Stimulated activated naive B cell treated with anti-CD40 and anti-IgM and Interleukin-4, amounts not matched to agents 10 μg/mL and 1 μg/mL and 100 μg/mL, for 72 hours (primary cell): ENCODE data around the gene OTUD1.

Experiments
- ATAC-seq, 2 donors: fragments of 150-1000 bp; cut with Tn5 transposase; replicated peaks; 2 replicates each; pipeline ENCODE4 v1.10.0; 2021; ENCODE audit warnings: moderate library complexity in 1 of 2
- DNase-seq: peaks from one replicate; pipeline ENCODE4 v3.0.0; 2021
- H3K27ac Mint-ChIP-seq: one replicate; pipeline ENCODE4 v1.8.0; 2022; ENCODE audit warnings: mild to moderate bottlenecking, mixed read lengths
- H3K27me3 Mint-ChIP-seq, 2 donors: one replicate each; pipeline ENCODE4 v1.8.0; 2022; ENCODE audit warnings: mixed read lengths in 2 of 2
- H3K36me3 Mint-ChIP-seq, 2 donors: one replicate each; pipeline ENCODE4 v1.8.0; 2022; ENCODE audit warnings: mixed read lengths in 2 of 2, mild to moderate bottlenecking in 1 of 2
- H3K4me1 Mint-ChIP-seq, 2 donors: one replicate each; pipeline ENCODE4 v1.8.0; 2022; ENCODE audit warnings: mixed read lengths in 2 of 2, mild to moderate bottlenecking in 1 of 2
- H3K4me3 Mint-ChIP-seq, 2 donors: one replicate each; pipeline ENCODE4 v1.8.0; 2022; ENCODE audit warnings: mild to moderate bottlenecking in 2 of 2, mixed read lengths in 2 of 2, moderate library complexity in 1 of 2
- H3K9me3 Mint-ChIP-seq, 2 donors: one replicate each; pipeline ENCODE4 v1.8.0; 2022; ENCODE audit warnings: mixed read lengths in 2 of 2, mild to moderate bottlenecking in 1 of 2

The OTUD1 gene

GRCh38 chr10:23412223-23412622, 26.7 kb upstream of the OTUD1 start:
- Mint-ChIP-seq H3K4me3 (peak overlapping the region in 1 of 2 donors; percentile 54), H3K4me1 (peaks cover 16 to 40% of the 10 kb centered on the region in 2 donors), H3K36me3 (peaks cover 0 to 4% of the 10 kb centered on the region in 2 donors), H3K27me3 (no peaks in the 10 kb centered on the region), H3K27ac (peak overlapping the region; percentile 91), H3K9me3 (no peaks in the 10 kb centered on the region)
- peak; percentile 57 to 66 for ATAC-seq
- DNase-seq = no peak

GRCh38 chr10:23413629-23414089, 25.2 kb upstream of the OTUD1 start:
- peak overlapping the region; percentile 9 to 33 for H3K4me3 Mint-ChIP-seq
- ATAC-seq = peak; percentile 89 to 90

GRCh38 chr10:23414658-23415057, 24.2 kb upstream of the OTUD1 start:
- ATAC-seq = no peak
- no peaks in the 10 kb centered on the region for H3K9me3 Mint-ChIP-seq
- no peak for DNase-seq
- peaks cover 16 to 40% of the 10 kb centered on the region in 2 donors for H3K4me1 Mint-ChIP-seq
- H3K27ac Mint-ChIP-seq = peak overlapping the region; percentile 49
- H3K4me3 Mint-ChIP-seq = peak overlapping the region in 1 of 2 donors; percentile 7
- peaks cover 0 to 4% of the 10 kb centered on the region in 2 donors for H3K36me3 Mint-ChIP-seq
- no peaks in the 10 kb centered on the region for H3K27me3 Mint-ChIP-seq

More at GRCh38 chr10:23413629-23414089, 25.2 kb upstream of the OTUD1 start:
- no peak for DNase-seq
- Mint-ChIP-seq H3K4me1 (peaks cover 16 to 40% of the 10 kb centered on the region in 2 donors), H3K9me3 (no peaks in the 10 kb centered on the region), H3K36me3 (peaks cover 0 to 4% of the 10 kb centered on the region in 2 donors), H3K27me3 (no peaks in the 10 kb centered on the region), H3K27ac (peak overlapping the region; percentile 42)

DNA sequence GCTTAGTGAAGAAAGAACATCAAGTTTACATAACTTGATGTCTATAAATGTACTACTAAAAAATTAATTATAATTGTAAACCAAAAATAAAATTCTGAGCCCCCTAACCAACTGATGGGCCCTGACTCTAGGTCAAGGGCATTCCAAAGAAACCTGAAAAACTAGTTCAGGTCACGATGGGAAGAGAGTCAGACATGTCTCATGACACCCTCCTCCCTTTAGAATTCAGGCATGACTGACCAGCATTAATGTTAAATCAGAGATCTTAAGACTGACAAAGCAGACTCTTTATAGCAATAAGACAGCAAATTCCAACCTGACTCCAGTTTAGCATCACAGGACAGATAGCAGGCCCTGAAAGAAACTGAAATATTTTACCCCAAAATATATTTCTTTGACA, 21.6 kb upstream of the OTUD1 start:
- H3K9me3 Mint-ChIP-seq = no peaks in the 10 kb centered on the region
- H3K27me3 Mint-ChIP-seq = peaks cover 0 to 6% of the 10 kb centered on the region in 2 donors
- no peak overlapping the region for H3K27ac Mint-ChIP-seq
- ATAC-seq (no peak), DNase-seq (no peak)
- H3K4me3 Mint-ChIP-seq = no peak overlapping the region
- peaks cover 0 to 2% of the 10 kb centered on the region in 2 donors for H3K36me3 Mint-ChIP-seq
- H3K4me1 Mint-ChIP-seq = peaks cover 14 to 35% of the 10 kb centered on the region in 2 donors

DNA sequence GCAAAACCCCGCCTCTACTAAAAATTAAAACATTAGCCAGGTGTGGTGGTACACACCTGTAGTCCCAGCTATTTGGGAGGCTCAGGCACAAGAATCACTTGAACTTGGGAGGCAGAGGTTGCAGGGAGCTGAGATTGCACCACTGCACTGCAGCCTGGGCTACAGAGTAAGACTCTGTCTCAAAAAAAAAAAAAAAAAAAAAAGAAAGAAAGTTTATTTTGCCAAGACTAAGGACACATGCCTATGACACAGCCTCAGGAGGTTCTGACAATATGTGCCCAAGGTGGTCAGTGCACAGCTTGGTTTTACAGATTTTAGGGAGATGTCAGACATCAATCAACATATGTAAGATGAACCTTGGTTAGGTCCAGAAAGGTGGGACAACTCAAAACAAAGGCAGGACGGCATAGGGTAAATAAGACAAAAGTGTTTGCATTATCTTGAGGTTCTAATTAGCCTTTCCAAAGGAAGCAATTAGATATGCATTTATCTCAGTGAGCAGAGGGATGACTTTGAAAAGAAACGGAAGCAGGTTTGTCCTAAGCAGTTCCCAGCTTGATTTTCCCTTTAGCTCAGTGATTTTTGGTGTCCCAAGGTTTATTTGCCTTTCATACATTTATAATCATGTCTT, 20.7 kb upstream of the OTUD1 start:
- H3K9me3 Mint-ChIP-seq = no peaks in the 10 kb centered on the region

GRCh38 chr10:23419201-23419600, 19.7 kb upstream of the OTUD1 start:
- Mint-ChIP-seq H3K4me3 (no peak overlapping the region), H3K27me3 (peaks cover 0 to 14% of the 10 kb centered on the region in 2 donors), H3K9me3 (no peaks in the 10 kb centered on the region), H3K27ac (no peak overlapping the region), H3K36me3 (no peaks in the 10 kb centered on the region), H3K4me1 (peaks cover 10 to 22% of the 10 kb centered on the region in 2 donors)
- DNase-seq (no peak), ATAC-seq (no peak)

More for the DNA sequence above, 20.7 kb upstream of the OTUD1 start:
- Mint-ChIP-seq H3K4me1 (peaks cover 10 to 32% of the 10 kb centered on the region in 2 donors), H3K27ac (no peak overlapping the region), H3K4me3 (no peak overlapping the region), H3K36me3 (no peaks in the 10 kb centered on the region), H3K27me3 (peaks cover 0 to 13% of the 10 kb centered on the region in 2 donors)
- DNase-seq (no peak), ATAC-seq (no peak)

DNA sequence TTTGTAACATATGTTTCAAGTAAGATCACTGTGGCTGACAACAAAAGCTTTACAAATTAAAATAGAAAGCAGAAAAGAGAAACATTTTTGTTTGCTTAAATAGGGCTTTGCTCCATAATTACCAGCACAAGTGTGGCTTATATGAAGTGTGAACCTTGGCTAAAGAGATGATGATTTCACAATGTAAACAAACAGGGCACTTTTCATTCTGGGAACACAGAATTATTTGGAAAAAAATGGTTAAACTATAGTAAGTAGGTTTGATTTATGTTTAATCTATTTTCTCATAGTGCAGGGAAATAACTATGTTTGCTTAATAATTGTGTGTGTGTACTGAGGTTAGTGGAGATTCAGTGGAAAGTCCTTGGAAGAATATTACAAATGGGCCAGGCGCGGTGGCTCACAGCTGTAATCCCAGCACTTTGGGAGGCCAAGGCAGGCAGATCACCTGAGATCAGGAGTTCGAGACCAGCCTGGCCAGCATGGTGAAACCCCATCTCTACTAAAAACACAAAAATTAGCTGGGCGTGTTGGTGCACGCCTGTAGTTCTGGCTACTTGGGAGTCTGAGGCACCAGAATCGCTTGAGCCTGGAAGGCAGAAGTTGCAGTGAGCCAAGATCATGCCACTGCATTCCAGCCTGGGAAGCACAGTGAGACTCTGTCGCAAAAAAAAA, 19.1 kb upstream of the OTUD1 start:
- no peak for DNase-seq
- H3K36me3 Mint-ChIP-seq = no peaks in the 10 kb centered on the region
- H3K9me3 Mint-ChIP-seq = no peaks in the 10 kb centered on the region

DNA sequence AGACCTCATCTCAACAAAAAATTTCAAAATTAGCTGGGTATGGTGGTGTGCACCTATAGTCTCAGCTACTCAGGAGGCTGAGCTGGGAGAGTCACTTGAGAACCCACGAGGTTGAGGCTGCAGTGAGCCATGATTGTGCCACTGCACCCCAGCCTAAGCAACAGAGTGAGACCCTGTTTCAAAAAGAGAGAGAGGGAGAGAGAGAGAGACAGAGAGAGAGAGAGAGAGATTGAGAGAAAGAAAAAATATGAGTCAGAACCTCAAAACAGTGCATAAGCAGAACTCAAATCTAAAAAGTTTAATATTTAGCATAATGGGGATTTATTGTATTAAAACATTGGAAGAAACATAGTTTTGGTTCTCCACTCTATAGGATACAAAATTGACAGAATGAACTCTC, 17.5 kb upstream of the OTUD1 start:
- Mint-ChIP-seq H3K36me3 (no peaks in the 10 kb centered on the region), H3K4me3 (no peak overlapping the region), H3K27ac (no peak overlapping the region), H3K27me3 (peaks cover 0 to 14% of the 10 kb centered on the region in 2 donors), H3K4me1 (peaks cover 0 to 6% of the 10 kb centered on the region in 2 donors), H3K9me3 (peaks cover 0 to 6% of the 10 kb centered on the region in 2 donors)
- no peak for ATAC-seq
- no peak for DNase-seq

More for the DNA sequence above, 19.1 kb upstream of the OTUD1 start:
- H3K4me1 Mint-ChIP-seq = peaks cover 6 to 16% of the 10 kb centered on the region in 2 donors
- H3K27me3 Mint-ChIP-seq = peaks cover 0 to 14% of the 10 kb centered on the region in 2 donors
- H3K4me3 Mint-ChIP-seq = no peak overlapping the region
- no peak for ATAC-seq
- no peak overlapping the region for H3K27ac Mint-ChIP-seq

DNA sequence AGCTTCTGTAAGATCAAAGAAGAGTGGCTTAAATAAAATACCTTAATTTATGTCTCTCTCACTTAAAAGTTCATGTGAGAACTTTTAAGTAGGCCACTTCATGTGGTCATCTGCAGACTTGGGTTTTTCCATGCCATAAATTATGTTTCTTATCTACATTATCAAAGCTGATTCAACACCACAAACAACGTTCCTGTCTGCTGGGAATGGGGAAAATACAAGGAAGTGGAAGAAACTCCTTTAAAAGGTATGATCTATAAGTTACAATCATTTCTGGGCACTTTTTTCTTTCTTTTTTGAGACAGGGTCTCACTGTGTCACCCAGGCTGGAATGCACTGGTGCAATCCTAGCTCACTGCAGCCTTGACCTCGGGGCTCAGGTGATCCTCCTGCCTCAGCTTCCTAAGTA, 16.9 kb upstream of the OTUD1 start:
- ATAC-seq (no peak), DNase-seq (no peak)
- H3K9me3 Mint-ChIP-seq = peaks cover 0 to 6% of the 10 kb centered on the region in 2 donors
- H3K27me3 Mint-ChIP-seq = peaks cover 0 to 14% of the 10 kb centered on the region in 2 donors
- H3K4me3 Mint-ChIP-seq = no peak overlapping the region
- H3K4me1 Mint-ChIP-seq = peaks cover 0 to 6% of the 10 kb centered on the region in 2 donors
- H3K27ac Mint-ChIP-seq = no peak overlapping the region
- no peaks in the 10 kb centered on the region for H3K36me3 Mint-ChIP-seq

- ATAC-seq (no peak), DNase-seq (no peak)
- H3K9me3 Mint-ChIP-seq = peaks cover 1 to 4% of the 10 kb centered on the region in 2 donors
- no peaks in the 10 kb centered on the region for H3K36me3 Mint-ChIP-seq
- H3K4me3 Mint-ChIP-seq = no peak overlapping the region
- H3K27me3 Mint-ChIP-seq = peaks cover 0 to 3% of the 10 kb centered on the region in 2 donors
- H3K4me1 Mint-ChIP-seq = peaks cover 9 to 20% of the 10 kb centered on the region in 2 donors
- H3K27ac Mint-ChIP-seq = no peak overlapping the region
These were observed 6.7 kb upstream of the OTUD1 start for GRCh38 chr10:23432166-23432565.

DNA sequence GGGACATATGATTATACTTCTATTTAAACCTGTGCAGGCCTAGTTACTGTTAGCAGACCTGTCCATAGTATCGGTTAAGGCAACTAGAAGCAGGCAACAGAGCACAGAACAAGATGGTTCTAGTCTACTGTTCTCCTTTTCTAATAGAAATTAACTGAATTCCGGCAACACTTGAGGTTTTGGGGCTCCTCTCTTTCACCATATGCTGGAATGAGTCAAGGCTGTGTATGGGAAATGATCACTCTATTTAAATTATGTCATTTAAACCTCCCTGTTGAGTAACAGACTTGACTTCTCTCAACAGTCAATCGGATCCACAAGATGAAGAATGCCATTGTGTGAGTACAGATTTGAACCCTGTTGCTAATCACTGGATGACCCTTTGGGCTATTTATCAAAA, 6.2 kb upstream of the OTUD1 start:
- H3K4me1 Mint-ChIP-seq = peaks cover 9 to 24% of the 10 kb centered on the region in 2 donors
- ATAC-seq (no peak), DNase-seq (no peak)
- no peaks in the 10 kb centered on the region for H3K36me3 Mint-ChIP-seq
- peaks cover 1 to 4% of the 10 kb centered on the region in 2 donors for H3K9me3 Mint-ChIP-seq
- H3K4me3 Mint-ChIP-seq = no peak overlapping the region
- H3K27ac Mint-ChIP-seq = no peak overlapping the region
- H3K27me3 Mint-ChIP-seq = peaks cover 0 to 3% of the 10 kb centered on the region in 2 donors

GRCh38 chr10:23433701-23434100, 5.2 kb upstream of the OTUD1 start:
- Mint-ChIP-seq H3K27me3 (no peaks in the 10 kb centered on the region), H3K36me3 (no peaks in the 10 kb centered on the region), H3K4me1 (peaks cover 9 to 32% of the 10 kb centered on the region in 2 donors), H3K4me3 (peak overlapping the region in 1 of 2 donors; percentile 14), H3K27ac (peak overlapping the region; percentile 39), H3K9me3 (peaks cover 1 to 4% of the 10 kb centered on the region in 2 donors)
- ATAC-seq = peak; percentile 41
- no peak for DNase-seq

DNA sequence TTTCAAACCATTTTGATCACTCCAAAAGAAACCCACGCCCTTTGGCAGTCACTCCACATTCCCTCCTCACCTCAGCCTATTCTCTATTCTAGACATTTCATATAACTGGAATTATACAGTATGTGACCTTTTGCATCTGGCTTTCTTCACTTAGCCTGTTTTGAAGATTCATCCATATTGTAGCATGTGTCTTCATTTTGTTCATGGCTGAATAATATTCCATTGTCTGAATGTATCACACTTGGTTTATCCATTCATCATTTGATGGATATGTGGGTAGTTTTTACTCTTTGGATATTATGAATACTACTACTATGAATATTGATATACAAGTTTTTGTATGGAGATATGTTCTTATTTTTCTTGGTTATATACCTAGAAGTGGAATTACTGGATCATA, 3.5 kb upstream of the OTUD1 start:
- peak overlapping the region; percentile 57 for H3K27ac Mint-ChIP-seq
- no peak for DNase-seq
- H3K36me3 Mint-ChIP-seq = peaks cover 3% of the 10 kb centered on the region in 2 donors
- H3K27me3 Mint-ChIP-seq = no peaks in the 10 kb centered on the region
- no peak overlapping the region for H3K4me3 Mint-ChIP-seq
- ATAC-seq = no peak
- H3K4me1 Mint-ChIP-seq = peaks cover 9 to 32% of the 10 kb centered on the region in 2 donors
- H3K9me3 Mint-ChIP-seq = peaks cover 1 to 4% of the 10 kb centered on the region in 2 donors

GRCh38 chr10:23436983-23437382, 1.9 kb upstream of the OTUD1 start:
- H3K9me3 Mint-ChIP-seq = peaks cover 1 to 4% of the 10 kb centered on the region in 2 donors
- no peak overlapping the region for H3K4me3 Mint-ChIP-seq
- H3K27me3 Mint-ChIP-seq = no peaks in the 10 kb centered on the region
- no peak overlapping the region for H3K27ac Mint-ChIP-seq
- peaks cover 17 to 18% of the 10 kb centered on the region in 2 donors for H3K36me3 Mint-ChIP-seq
- no peak for DNase-seq
- ATAC-seq = no peak
- peaks cover 9 to 32% of the 10 kb centered on the region in 2 donors for H3K4me1 Mint-ChIP-seq
